A549 (cell line): Measurements from ENCODE around the gene BCAS1.

Source experiments
- CBX2 ChIP-seq: fragments of 200-600 bp; sonication (generic); IDR thresholded peaks from 2 replicates; pipeline ENCODE4 v1.6.1; 2016; ENCODE audit warnings: low read depth, mild to moderate bottlenecking, borderline replicate concordance
- CEBPB ChIP-seq, 2 experiments: fragments of >200 bp in 1 of 2; sonication (Bioruptor Twin) in 1 of 2; formaldehyde crosslinking in 1 of 2; IDR thresholded peaks; 2 replicates each; pipeline ENCODE4 v1.6.1; 2012 to 2016
- FOSB ChIP-seq: fragments of 250-450 bp; sonication (Bioruptor Pico); IDR thresholded peaks from 2 replicates; pipeline ENCODE4 v1.5.0; 2020; ENCODE audit warnings: mild to moderate bottlenecking, moderate library complexity
- FOSL2 ChIP-seq, 2 experiments: fragments of 450-650 bp in 1 of 2; fragments of >200 bp in 1 of 2; sonication (Bioruptor Twin) in 1 of 2; formaldehyde crosslinking; IDR thresholded peaks; 2 replicates each; pipeline versions ENCODE4 v1.5.0 to v1.6.1; 2016 to 2020; ENCODE audit warnings: mild to moderate bottlenecking in 1 of 2, moderate library complexity in 1 of 2
- HOXA7 ChIP-seq: fragments of 250-450 bp; sonication (Bioruptor Pico); IDR thresholded peaks from 2 replicates; pipeline ENCODE4 v1.5.0; 2020; ENCODE audit warnings: mild to moderate bottlenecking, moderate library complexity
- KDM1A ChIP-seq: fragments of 200-600 bp; sonication (generic); IDR thresholded peaks from 2 replicates; pipeline ENCODE4 v1.6.1; 2016; ENCODE audit warnings: low read depth, mild to moderate bottlenecking
- POLR2A ChIP-seq: IDR thresholded peaks from 2 replicates; pipeline ENCODE4 v1.6.1; 2012; ENCODE audit warnings: mild to moderate bottlenecking, low read length
- RAD21 ChIP-seq, 2 experiments: fragments of >200 bp in 1 of 2; sonication (Bioruptor Twin) in 1 of 2; formaldehyde crosslinking in 1 of 2; IDR thresholded peaks in 1 of 2; conservative IDR thresholded peaks in 1 of 2; 2 replicates in 1 of 2; 3 replicates in 1 of 2; pipeline ENCODE4 v1.6.1; 2012 to 2018; ENCODE audit warnings: inconsistent platforms in 1 of 2
- RFX5 ChIP-seq: fragments of 450-650 bp; IDR thresholded peaks from 2 replicates; pipeline ENCODE4 v1.7.1; 2014; ENCODE audit warnings: antibody characterized with exemption, mild to moderate bottlenecking, moderate library complexity
- SMC3 ChIP-seq: fragments of >200 bp; sonication (Bioruptor Twin); formaldehyde crosslinking; IDR thresholded peaks from 3 replicates; pipeline ENCODE4 v1.6.1; 2018; ENCODE audit warnings: inconsistent platforms
- SREBF2 ChIP-seq: fragments of 450-650 bp; IDR thresholded peaks from 2 replicates; pipeline ENCODE4 v1.6.1; 2014; ENCODE audit warnings: mild to moderate bottlenecking, moderate library complexity
- TF ChIP-seq, protein P1 (sequence below): fragments of >200 bp; sonication (Bioruptor Twin); formaldehyde crosslinking; IDR thresholded peaks from 3 replicates; pipeline ENCODE4 v1.5.1; 2016
- TF ChIP-seq, protein P2 (sequence below): IDR thresholded peaks from 2 replicates; pipeline ENCODE4 v1.6.1; 2012

DNA sequence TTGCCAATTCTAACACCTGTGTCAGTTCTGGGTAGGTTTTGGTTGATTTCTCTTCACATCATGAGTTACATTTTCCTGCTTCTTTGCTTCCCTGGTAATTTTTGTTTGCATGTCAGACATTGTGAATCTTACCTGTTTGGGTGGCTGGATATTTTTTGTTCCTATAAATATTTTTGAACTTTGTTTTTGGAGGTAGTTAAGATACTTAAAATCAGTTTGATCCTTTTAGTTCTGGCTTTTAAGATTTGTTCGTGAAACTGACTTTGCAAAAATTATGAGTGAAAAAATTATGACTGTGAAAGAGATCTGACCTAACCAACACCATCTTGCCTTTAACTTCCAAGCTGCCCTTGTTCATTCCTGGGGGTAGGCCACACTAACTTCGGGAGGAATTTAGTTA, 69.5 kb downstream of the BCAS1 start:
- TF ChIP-seq RAD21 (conservative IDR thresholded peaks at IDR 0.05 in 1 of 2, IDR thresholded peaks at IDR 0.05 in 1 of 2) (no peak), CEBPB (IDR thresholded peaks at IDR 0.05) (no peak), SMC3 (no peak), SREBF2 (no peak), POLR2A (no peak), FOSB (CRISPR knock-in tag) (no peak), FOSL2 (IDR thresholded peaks at IDR 0.05) (no peak), FOSL2 (CRISPR knock-in tag; IDR thresholded peaks at IDR 0.05) (no peak), KDM1A (no peak), HOXA7 (CRISPR knock-in tag) (no peak), RFX5 (no peak), CBX2 (no peak)
- TF ChIP-seq, protein P1, sequence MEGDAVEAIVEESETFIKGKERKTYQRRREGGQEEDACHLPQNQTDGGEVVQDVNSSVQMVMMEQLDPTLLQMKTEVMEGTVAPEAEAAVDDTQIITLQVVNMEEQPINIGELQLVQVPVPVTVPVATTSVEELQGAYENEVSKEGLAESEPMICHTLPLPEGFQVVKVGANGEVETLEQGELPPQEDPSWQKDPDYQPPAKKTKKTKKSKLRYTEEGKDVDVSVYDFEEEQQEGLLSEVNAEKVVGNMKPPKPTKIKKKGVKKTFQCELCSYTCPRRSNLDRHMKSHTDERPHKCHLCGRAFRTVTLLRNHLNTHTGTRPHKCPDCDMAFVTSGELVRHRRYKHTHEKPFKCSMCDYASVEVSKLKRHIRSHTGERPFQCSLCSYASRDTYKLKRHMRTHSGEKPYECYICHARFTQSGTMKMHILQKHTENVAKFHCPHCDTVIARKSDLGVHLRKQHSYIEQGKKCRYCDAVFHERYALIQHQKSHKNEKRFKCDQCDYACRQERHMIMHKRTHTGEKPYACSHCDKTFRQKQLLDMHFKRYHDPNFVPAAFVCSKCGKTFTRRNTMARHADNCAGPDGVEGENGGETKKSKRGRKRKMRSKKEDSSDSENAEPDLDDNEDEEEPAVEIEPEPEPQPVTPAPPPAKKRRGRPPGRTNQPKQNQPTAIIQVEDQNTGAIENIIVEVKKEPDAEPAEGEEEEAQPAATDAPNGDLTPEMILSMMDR, result no peak
- TF ChIP-seq, protein P2, sequence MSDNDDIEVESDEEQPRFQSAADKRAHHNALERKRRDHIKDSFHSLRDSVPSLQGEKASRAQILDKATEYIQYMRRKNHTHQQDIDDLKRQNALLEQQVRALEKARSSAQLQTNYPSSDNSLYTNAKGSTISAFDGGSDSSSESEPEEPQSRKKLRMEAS, result no peak
